HG03139 (cell line): ENCODE data around the gene PKNOX2.

Source experiments
- ATAC-seq: cut with Tn5 transposase; IDR thresholded peaks from one replicate; pipeline ENCODE4 v1.9.1; 2021; ENCODE audit not compliant: unreplicated experiment

The PKNOX2 gene

GRCh38 chr11:125351033-125351867 lies 186.7 kb downstream of the PKNOX2 start:
- no peak for ATAC-seq

- ATAC-seq = no peak
Observed at GRCh38 chr11:125351868-125352250, 187.3 kb downstream of the PKNOX2 start.

- no peak for ATAC-seq
Observed at GRCh38 chr11:125356797-125357196, 192.2 kb downstream of the PKNOX2 start.

- ATAC-seq = no peak
Observed at GRCh38 chr11:125357551-125357950, 193.0 kb downstream of the PKNOX2 start.

GRCh38 chr11:125358254-125358840 lies 193.8 kb downstream of the PKNOX2 start:
- ATAC-seq = no peak

- ATAC-seq = no peak
Observed at GRCh38 chr11:125359130-125359529, 194.6 kb downstream of the PKNOX2 start.

- ATAC-seq = no peak
Observed at GRCh38 chr11:125360066-125360465, 195.5 kb downstream of the PKNOX2 start.

- no peak for ATAC-seq
Observed at GRCh38 chr11:125364121-125364826, 199.7 kb downstream of the PKNOX2 start.

- no peak for ATAC-seq
Observed at GRCh38 chr11:125365196-125365931, 200.8 kb downstream of the PKNOX2 start.

- no peak for ATAC-seq
Observed at GRCh38 chr11:125367710-125368109, 203.2 kb downstream of the PKNOX2 start.

GRCh38 chr11:125368757-125369156 lies 204.2 kb downstream of the PKNOX2 start:
- ATAC-seq = no peak

- ATAC-seq = no peak
Observed at GRCh38 chr11:125369808-125370207, 205.3 kb downstream of the PKNOX2 start.

GRCh38 chr11:125370561-125371389 lies 206.2 kb downstream of the PKNOX2 start:
- no peak for ATAC-seq

GRCh38 chr11:125371431-125371935 lies 206.9 kb downstream of the PKNOX2 start:
- ATAC-seq = no peak

GRCh38 chr11:125372088-125372487 lies 207.5 kb downstream of the PKNOX2 start:
- no peak for ATAC-seq

GRCh38 chr11:125372911-125373310 lies 208.4 kb downstream of the PKNOX2 start:
- ATAC-seq = no peak

GRCh38 chr11:125373426-125374391 lies 209.2 kb downstream of the PKNOX2 start:
- ATAC-seq = no peak

- no peak for ATAC-seq
Observed at GRCh38 chr11:125374398-125374797, 209.8 kb downstream of the PKNOX2 start.

GRCh38 chr11:125375146-125375545 lies 210.6 kb downstream of the PKNOX2 start:
- no peak for ATAC-seq
